GM19025 (cell line): ENCODE data around the gene MICU2.
"Not testable (repeated sequence)": the region's sequence is repeated elsewhere in the genome, so short reads cannot be mapped to it uniquely, and the experiment has no call there.

Source experiments
- ATAC-seq: cut with Tn5 transposase; IDR thresholded peaks from one replicate; pipeline ENCODE4 v1.9.1; 2021; ENCODE audit warnings: mild to moderate bottlenecking, low read depth, moderate library complexity; ENCODE audit not compliant: unreplicated experiment

MICU2 gene

GRCh38 chr13:21594715-21595545 lies 9.0 kb downstream of the MICU2 start:
- ATAC-seq, result peak; percentile 66

DNA sequence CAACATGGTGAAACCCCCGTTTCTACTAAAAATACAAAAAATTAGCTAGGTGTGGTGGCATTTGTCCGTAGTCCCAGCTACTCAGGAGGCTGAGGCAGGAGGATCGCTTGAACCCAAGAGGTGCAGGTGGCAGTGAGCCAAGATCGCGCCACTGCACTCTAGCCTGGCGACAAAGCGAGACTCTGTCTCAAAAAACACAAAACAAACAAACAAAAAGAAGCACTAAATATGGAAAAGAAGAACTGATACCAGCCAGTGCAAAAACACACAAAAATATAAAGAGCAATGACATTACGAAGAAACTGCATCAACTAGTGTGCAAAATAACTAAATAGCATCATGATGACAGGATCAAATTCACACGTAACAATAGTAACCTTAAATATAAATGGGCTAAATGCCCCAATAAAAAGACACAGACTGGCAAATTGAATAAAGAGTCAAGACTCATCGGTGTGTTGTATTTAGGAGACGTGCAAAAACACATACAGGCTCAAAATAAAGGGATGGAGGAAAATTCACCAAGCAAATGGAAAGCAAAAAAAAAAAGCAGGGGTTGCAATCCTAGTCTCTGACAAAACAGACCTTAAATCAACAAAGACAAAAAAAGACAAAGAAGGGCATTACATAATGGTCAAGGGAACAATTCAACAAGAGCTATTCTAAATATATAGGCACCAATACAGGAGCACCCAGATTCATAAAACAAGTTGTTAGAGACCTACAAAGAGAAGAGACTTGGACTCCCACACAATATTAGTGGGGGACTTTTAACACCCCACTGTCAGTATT lies 13.1 kb downstream of the MICU2 start:
- not testable (repeated sequence) for ATAC-seq

GRCh38 chr13:21590231-21590630 lies 13.7 kb downstream of the MICU2 start:
- no peak for ATAC-seq

DNA sequence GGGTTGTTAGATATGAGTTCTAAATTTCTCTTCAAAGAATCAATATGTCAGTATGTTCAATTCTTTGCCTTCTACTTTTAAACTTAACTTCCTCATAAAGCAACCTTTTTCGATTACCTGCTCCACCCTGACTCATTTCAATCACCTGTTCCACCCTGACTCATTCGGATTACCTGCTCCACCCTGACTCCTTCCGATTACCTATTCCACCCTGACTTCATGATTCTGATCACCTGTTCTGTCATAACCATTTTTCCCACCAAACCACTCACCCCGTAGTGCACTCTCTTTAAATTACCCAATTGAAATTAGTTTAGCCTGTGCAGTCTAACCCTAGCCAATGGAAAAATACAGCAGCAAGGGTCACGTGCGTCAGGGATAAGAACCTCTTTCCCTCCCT lies 14.5 kb downstream of the MICU2 start:
- not testable (repeated sequence) for ATAC-seq

DNA sequence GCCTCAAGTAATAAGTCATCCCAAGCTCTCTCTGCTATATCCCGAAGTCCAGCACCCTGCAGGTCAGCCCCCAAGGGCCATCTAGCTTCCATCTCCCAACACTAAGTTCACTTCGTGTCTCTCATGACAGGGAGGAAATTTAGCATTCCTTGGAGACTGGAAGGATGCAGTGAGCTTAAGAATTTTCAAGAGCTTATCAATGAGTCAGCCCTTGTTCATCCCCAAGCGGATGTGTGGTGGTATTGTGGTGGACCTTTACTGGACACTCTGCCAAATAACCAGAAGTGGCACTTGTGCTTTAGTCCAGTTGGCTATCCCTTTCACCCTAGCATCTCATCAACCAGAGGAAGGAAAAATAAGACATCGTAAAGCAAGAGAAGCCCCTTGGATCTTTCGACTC lies 15.6 kb downstream of the MICU2 start:
- ATAC-seq, result not testable (repeated sequence)

DNA sequence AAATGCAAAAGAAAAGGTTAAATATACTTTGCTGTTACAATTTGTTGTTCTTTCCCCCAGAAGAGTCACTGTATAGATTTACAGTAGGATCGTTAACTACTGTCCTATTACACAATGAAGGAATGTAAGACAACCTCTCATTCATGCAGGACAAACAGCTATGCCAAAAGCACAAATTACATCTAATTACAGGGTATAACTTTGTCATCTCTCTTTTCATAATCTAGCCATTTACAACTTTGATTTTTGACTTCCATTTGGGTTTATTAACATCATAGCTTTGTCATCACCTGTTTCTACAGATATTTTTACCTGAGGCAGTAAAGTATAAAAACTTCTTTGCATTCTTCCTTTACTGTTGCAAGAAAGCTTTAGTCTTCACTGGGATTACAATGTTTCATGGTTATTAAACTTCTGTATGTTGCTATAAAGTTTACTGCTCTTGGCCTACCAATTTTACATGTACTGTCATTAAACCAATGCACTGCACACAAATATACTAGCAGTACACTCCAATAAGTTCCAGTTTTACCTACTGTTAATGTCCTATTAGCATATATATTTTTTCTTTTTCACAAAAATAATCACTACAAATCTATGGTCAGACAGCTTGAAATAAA lies 18.9 kb downstream of the MICU2 start:
- no peak for ATAC-seq

- no peak for ATAC-seq
Measured at GRCh38 chr13:21583478-21583877, 20.5 kb downstream of the MICU2 start.

- ATAC-seq, result no peak
Measured at GRCh38 chr13:21580736-21581135, 23.2 kb downstream of the MICU2 start.

GRCh38 chr13:21579754-21580316 lies 24.1 kb downstream of the MICU2 start:
- ATAC-seq, result peak; percentile 75

DNA sequence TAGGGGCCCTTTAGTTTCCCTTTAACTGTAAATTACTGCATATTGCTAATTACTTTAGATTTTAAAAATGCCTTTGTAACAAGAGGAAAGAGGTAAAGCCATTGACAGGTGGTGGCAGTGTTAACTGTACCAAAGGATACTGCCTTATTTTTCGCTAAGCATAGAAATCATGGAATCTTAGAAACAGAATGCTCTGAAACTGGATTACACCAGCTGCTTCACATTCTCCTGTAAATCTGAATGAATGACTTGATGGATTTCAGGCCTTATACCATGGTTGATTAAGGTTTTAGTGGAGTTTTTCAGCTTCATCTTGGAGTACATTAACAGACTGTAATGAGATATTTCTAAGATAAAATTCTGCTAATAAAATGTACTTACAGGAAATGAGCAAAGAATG lies 25.2 kb downstream of the MICU2 start:
- no peak for ATAC-seq

DNA sequence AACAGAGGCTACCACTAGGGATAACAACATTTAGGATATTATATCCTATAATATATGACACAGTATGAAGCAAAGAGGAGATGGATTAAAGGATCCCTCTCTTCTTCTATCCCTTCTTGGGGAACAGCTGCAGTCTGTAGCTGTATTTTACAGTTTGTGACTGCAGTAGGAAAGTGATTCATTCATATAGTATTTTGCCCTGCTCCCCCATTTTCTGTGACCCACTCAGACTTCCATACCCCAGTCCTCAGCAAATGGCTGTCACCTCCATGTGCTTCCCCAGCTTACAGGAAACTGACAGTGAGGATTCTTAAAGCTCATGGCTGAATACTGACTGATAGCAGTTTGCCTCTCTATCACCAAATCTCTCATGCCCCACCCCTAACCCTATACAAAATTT lies 27.5 kb downstream of the MICU2 start:
- ATAC-seq, result no peak

DNA sequence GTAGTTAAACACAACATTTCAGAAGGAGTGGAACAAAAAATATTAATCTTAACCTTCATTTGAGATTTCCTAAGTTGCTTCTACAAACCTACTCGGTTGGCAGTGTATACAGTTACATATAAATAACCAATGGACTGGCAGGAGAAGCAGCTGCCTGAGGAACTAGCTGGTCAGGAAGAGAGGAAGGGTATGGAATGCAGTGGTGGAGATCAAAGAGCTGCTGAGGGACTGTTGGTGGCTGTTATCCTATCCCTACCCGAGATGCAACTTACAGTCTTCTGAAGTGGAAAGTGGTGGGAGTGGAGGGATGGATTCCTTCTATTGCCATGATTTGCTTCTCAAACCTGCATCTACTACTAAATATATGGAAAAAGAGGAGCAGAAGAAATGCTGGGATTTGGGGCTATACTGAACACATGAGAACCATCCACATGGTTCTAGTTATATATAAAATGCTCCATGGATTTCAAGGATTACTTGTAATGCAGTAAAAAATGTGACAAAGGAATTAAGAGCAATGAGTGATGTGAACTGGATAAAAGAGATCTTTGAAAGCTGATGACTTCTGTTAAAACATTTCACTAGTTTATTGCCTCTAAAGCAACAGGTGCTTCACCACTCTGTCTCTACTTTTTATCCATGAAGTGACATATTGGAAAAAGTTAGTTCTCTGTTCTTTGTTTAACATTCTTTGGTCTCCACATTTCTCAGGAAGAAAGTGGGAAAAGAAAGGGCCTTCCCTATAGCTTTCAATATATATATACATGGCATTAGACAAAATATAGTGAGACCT lies 29.9 kb downstream of the MICU2 start:
- no peak for ATAC-seq

DNA sequence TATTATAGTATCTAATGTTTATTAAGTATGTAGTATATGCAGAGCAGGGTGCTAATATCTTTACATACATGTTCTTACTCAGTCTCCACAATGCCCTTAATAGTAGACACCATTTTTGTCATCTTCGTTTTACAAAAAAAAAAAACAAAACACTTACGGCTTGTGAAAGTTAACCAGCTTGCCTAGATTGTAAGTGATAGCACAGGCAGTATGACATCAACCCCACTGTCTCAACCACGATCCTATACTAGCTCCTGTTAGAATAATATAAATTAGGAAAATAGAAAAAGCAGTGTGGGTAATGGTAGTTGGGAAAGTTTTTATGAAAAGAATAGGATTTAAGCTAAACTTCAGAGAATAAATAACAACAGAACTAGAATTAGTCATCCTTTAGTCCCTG lies 34.3 kb downstream of the MICU2 start:
- no peak for ATAC-seq

DNA sequence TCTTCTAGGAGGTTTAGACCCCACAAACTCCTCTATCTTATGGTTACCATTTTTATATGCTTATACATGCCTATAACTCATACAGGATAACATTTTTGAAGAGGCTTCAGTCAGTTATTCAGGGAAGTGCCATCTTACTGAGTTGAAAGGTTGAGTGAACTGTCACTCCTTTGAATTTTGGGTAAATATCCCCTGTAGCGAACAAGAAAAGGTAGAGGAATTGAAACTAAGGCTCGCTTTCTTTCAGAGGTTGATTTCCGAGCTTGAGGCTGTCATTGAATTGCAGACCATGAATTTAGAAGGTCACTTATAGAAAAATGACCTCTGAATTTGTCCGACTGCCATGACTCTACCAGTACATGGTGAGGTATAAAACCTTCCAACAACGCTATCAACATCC lies 35.1 kb downstream of the MICU2 start:
- no peak for ATAC-seq

DNA sequence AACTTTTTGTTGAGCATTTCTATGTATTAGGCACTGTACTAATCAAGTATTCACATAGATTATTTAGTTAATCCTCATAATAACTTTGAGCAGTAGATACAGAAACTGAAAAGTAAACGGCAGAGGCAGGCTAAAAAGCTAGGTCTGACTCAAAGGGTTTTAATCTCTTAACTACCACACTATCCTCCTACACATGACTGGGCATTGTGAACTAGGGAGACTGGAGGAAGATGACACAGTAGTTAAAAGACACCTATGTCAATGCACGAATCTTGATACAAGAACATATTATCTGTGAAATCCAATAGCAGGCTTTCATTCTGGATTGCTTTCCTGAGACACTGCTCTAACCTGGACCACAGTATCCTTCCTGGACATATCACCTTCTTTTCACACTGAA lies 36.3 kb downstream of the MICU2 start:
- no peak for ATAC-seq

GRCh38 chr13:21557995-21558394 lies 46.0 kb downstream of the MICU2 start:
- no peak for ATAC-seq

DNA sequence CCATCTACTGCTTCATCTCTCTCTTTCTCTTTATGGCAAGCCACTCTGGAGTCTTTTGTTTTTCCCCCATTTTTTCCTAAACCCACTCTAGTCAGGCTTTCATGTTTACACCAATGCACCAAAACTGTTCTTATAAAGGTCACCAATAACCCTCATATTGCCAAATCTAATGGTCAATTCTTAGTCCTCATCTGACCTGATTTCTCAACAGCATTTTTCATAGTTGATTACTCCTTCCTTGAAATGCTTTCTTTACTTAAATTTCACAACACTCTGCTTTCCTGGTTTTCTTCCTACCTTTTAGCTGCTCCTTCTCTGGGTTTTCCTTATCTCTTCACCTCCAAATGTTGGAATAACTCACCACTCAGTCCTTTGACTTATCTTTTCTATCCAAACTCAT lies 47.9 kb downstream of the MICU2 start:
- no peak for ATAC-seq

GRCh38 chr13:21553261-21553660 lies 50.7 kb downstream of the MICU2 start:
- not testable (repeated sequence) for ATAC-seq

GRCh38 chr13:21550918-21551317 lies 53.1 kb downstream of the MICU2 start:
- ATAC-seq, result no peak

DNA sequence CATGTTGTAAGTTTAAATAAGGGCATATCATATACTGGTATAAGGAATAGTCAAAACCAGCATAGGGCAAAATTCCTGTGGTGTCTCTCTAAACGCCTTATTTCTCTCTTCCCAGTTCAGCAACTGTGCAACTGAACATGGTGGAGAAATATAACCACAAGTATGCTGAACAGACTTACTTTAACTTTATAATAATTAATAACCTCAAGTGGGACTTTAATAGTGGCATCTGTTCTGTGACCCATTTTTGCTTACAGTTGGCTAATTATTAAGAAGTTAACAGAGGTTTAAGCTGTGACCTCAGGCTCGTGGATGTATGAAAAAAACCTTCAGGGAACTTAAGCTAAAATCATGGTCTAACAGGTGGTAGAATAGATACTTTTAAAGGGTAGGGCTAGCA lies 54.3 kb downstream of the MICU2 start:
- ATAC-seq, result no peak
